Measurements from ENCODE around the gene MEGF11. TPM values are rescaled to one million over a fixed set of nuclear protein-coding genes. Genes with fewer than 3 reads are reported as not detected.

Gene MEGF11
- total RNA-seq, 1 experiment from 2014 or later, result 2.3 TPM

GRCh38 chr15:65947041-65947440, 306.5 kb downstream of the MEGF11 start (continued):
- no peak for TF ChIP-seq REST (IDR thresholded peaks at IDR 0.05; ENCODE audit: low read depth)

GRCh38 chr15:65945616-65946015, 307.9 kb downstream of the MEGF11 start:
- intact Hi-C loops (cut with micrococcal nuclease), result no loop called here
- Histone ChIP-seq H3K9me3 (ENCODE audit: control insufficient read depth in 1 of 2, insufficient read depth in 1 of 2, low read depth in 1 of 2, low read length in 2 of 2) (no peaks in the 10 kb centered on the region), H3K27me3 (ENCODE audit: insufficient read depth, low read length) (no peaks in the 10 kb centered on the region), H3K4me3 (replicated peaks in 1 of 2; ENCODE audit: low read depth in 1 of 2, low read length in 2 of 2) (no peak overlapping the region), H3K36me3 (ENCODE audit: control insufficient read depth in 1 of 2, insufficient read depth in 2 of 2, low read length in 2 of 2) (no peaks in the 10 kb centered on the region), H4K20me1 (ENCODE audit: insufficient read depth) (no peaks in the 10 kb centered on the region), H3K4me2 (ENCODE audit: low read length) (no peak overlapping the region), H2AFZ (ENCODE audit: low read depth, low read length, poor library complexity, severe bottlenecking) (no peak overlapping the region), H3K9me2 (ENCODE audit: insufficient read depth) (no peaks in the 10 kb centered on the region), H3K9ac (ENCODE audit: low read length) (no peak overlapping the region), H3K4me1 (ENCODE audit: control insufficient read depth in 1 of 2, insufficient read depth in 2 of 2, low read length in 2 of 2) (peaks cover 8 to 13% of the 10 kb centered on the region in 2 experiments), H3K27ac (ENCODE audit: low read depth, low read length) (no peak overlapping the region), H3K79me2 (ENCODE audit: insufficient read depth, low read length) (no peaks in the 10 kb centered on the region)
- no TSS peak for BruUV-seq (replicated peaks)
- POLR2A ChIA-PET, result no interaction called here
- TF ChIP-seq ATF3 (IDR thresholded peaks at IDR 0.05) (no peak), CTCF (IDR thresholded peaks at IDR 0.05 in 2 of 3, conservative IDR thresholded peaks at IDR 0.05 in 1 of 3; ENCODE audit: borderline replicate concordance in 1 of 3, insufficient read depth in 1 of 3, low read depth in 2 of 3, low read length in 2 of 3) (peak; percentile 16 to 39 (median 33); a peak in 4 of 6 replicates), RAD21 (IDR thresholded peaks at IDR 0.05; ENCODE audit: low read depth) (peak; percentile 37; the same call in 1 of the 2 replicates), EGR1 (IDR thresholded peaks at IDR 0.05; ENCODE audit: low read depth) (no peak), REST (IDR thresholded peaks at IDR 0.05; ENCODE audit: low read depth) (no peak), SP1 (IDR thresholded peaks at IDR 0.05; ENCODE audit: low read depth) (no peak), CEBPB (IDR thresholded peaks at IDR 0.05; ENCODE audit: low read depth) (no peak), SRF (IDR thresholded peaks at IDR 0.05; ENCODE audit: low read depth) (no peak), JUND (IDR thresholded peaks at IDR 0.05) (no peak), POLR2AphosphoS5 (IDR thresholded peaks at IDR 0.05; ENCODE audit: low read depth, low read length) (no peak), FOSL1 (IDR thresholded peaks at IDR 0.05; ENCODE audit: low read depth) (no peak), SIN3A (IDR thresholded peaks at IDR 0.05; ENCODE audit: low read depth) (no peak), CBX3 (IDR thresholded peaks at IDR 0.05; ENCODE audit: low read depth) (no peak)
- RAD21 ChIA-PET (ENCODE audit: low non-redundant PET in 1 of 2, low total read pairs in 2 of 2, uncharacterized antibody in 2 of 2, unreplicated experiment in 2 of 2), result no interaction called here
- no peak for DNase-seq (ENCODE audit: low read depth, low spot score)
- ATAC-seq, result peak; percentile 80
- CTCF ChIA-PET, result interaction anchor here (1.1 kb wide), 1 partner anchor 37 kb away, joined by 5 read pairs; no protein-coding TSS in a partner anchor
